RWPE1 (cell line): ENCODE results near the gene GPR139.

ENCODE experiments used
- CTCF ChIA-PET: fragments of 350-600 bp; sonication (Branson Sonifier 250); formaldehyde crosslinking; extraction: SDS; loops from one replicate; lab custom pipeline; 2021; lab: Yijun Ruan, JAX
- POLR2A ChIA-PET: fragments of 400-600 bp; formaldehyde crosslinking; extraction: SDS; loops from one replicate; lab custom pipeline; 2020; ENCODE audit warnings: antibody characterized with exemption; ENCODE audit not compliant: low non-redundant PET; lab: Yijun Ruan, JAX
- DNase-seq: peaks from one replicate; pipeline ENCODE4 v3.0.0; 2012; ENCODE audit warnings: low spot score
- H3K27ac ChIP-seq: fragments of 450-650 bp; 2 replicates; pipeline ENCODE4 v1.5.1; 2017
- CTCF ChIP-seq: fragments of 450-650 bp; conservative IDR thresholded peaks from 2 replicates; pipeline ENCODE4 v1.5.1; 2017; ENCODE audit warnings: low read depth, mild to moderate bottlenecking

Gene GPR139

DNA sequence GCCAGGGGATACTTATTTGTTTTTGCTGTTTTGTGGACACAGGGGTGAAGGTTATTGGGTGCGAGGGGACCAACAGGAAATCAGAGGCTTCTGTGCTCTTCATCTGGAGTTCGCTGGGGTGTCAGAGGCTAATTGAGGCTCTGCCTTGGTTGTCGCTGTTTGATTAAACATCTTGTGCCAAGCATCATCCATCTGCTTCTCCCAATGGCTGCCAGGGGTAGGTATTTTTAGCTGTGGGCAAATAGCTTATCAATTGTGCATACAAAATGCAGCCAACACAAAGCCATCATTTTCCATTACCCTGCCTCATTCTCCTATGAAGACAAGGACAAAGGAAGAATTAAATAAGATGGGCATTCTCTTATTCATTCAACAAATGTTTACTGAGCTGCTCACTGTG lies 27.8 kb downstream of the GPR139 start:
- no peak for DNase-seq
- no peak overlapping the region for H3K27ac ChIP-seq
- TF ChIP-seq CTCF, result no peak
- ChIA-PET POLR2A (no interaction called here), CTCF (interaction anchor here (0.6 kb wide), 1 partner anchor 304 kb away, joined by 3 read pairs; no protein-coding TSS in a partner anchor)

DNA sequence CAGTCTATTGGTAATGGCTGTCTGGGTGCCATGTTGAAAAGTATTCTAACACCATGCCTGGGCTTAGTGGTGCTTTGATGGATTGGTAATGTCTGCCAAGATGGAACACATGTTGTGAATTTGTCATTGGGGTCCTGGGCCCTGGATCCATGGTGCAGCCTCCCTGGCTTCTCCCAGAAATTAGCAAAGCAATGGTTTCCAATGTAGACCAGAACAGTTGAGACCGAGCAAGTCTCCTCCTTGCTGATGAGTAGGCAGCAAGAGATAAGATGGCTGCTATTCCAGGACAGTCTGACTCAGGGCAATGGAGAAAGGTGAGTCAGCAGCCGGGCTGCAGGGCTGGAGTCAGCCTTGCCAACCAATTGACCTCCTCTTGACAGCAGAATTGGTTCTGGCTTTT lies 30.8 kb downstream of the GPR139 start:
- no peak overlapping the region for H3K27ac ChIP-seq
- DNase-seq, result no peak
- ChIA-PET CTCF (no interaction called here), POLR2A (no interaction called here)
- TF ChIP-seq CTCF, result no peak

GRCh38 chr16:20041924-20042596 lies 31.6 kb downstream of the GPR139 start:
- CTCF ChIA-PET, result no interaction called here
- POLR2A ChIA-PET, result no interaction called here
- no peak for DNase-seq
- TF ChIP-seq CTCF, result no peak
- H3K27ac ChIP-seq, result no peak overlapping the region

- no peak overlapping the region for H3K27ac ChIP-seq
- no peak for TF ChIP-seq CTCF
- ChIA-PET POLR2A (no interaction called here), CTCF (no interaction called here)
- no peak for DNase-seq
These were observed 33.7 kb downstream of the GPR139 start for GRCh38 chr16:20040011-20040410.

GRCh38 chr16:20029611-20030010 lies 44.1 kb downstream of the GPR139 start:
- CTCF ChIA-PET, result no interaction called here
- no peak for DNase-seq
- H3K27ac ChIP-seq, result no peak overlapping the region
- no peak for TF ChIP-seq CTCF
- POLR2A ChIA-PET, result no interaction called here

GRCh38 chr16:20026361-20027072 lies 47.2 kb downstream of the GPR139 start:
- POLR2A ChIA-PET, result no interaction called here
- TF ChIP-seq CTCF, result no peak
- DNase-seq, result no peak
- CTCF ChIA-PET, result no interaction called here
- no peak overlapping the region for H3K27ac ChIP-seq
